Neural crest cell (in vitro differentiated cells): ENCODE measurements around the gene FNIP1. TPM values are rescaled to one million over a fixed set of nuclear protein-coding genes. Genes with fewer than 3 reads are reported as not detected.

Experiments used
- DNase-seq: peaks from one replicate; pipeline ENCODE4 v3.0.0; 2021; ENCODE audit warnings: low read depth, mixed read lengths, low spot score
- H3K27ac Mint-ChIP-seq: one replicate; pipeline ENCODE4 v1.8.0; 2021; ENCODE audit warnings: mild to moderate bottlenecking, mixed read lengths; ENCODE audit not compliant: unreplicated experiment
- H3K27me3 Mint-ChIP-seq: 2 replicates; pipeline ENCODE4 v1.8.0; 2021; ENCODE audit warnings: low read depth, mild to moderate bottlenecking, mixed read lengths
- H3K36me3 Mint-ChIP-seq: 2 replicates; pipeline ENCODE4 v1.8.0; 2021; ENCODE audit warnings: low read depth, mild to moderate bottlenecking, mixed read lengths
- H3K4me1 Mint-ChIP-seq: 2 replicates; pipeline ENCODE4 v1.8.0; 2021; ENCODE audit warnings: mixed read lengths
- H3K4me3 Mint-ChIP-seq: one replicate; pipeline ENCODE4 v1.8.0; 2021; ENCODE audit warnings: mild to moderate bottlenecking, mixed read lengths
- H3K9me3 Mint-ChIP-seq: 2 replicates; pipeline ENCODE4 v1.8.0; 2021; ENCODE audit warnings: mixed read lengths
- CTCF ChIP-seq: fragments of 200-600 bp; sonication (generic); conservative IDR thresholded peaks from 2 replicates; pipeline ENCODE4 v1.5.0; 2021; ENCODE audit warnings: antibody characterized with exemption, mild to moderate bottlenecking
- total RNA-seq: library from RNA; stranded (reverse); gene quantifications from 2 replicates; pipeline ENCODE4 v1.2.1, GENCODE V29; 2021

Gene FNIP1
- total RNA-seq, 1 donor from 2014 or later = 20.6 TPM

DNA sequence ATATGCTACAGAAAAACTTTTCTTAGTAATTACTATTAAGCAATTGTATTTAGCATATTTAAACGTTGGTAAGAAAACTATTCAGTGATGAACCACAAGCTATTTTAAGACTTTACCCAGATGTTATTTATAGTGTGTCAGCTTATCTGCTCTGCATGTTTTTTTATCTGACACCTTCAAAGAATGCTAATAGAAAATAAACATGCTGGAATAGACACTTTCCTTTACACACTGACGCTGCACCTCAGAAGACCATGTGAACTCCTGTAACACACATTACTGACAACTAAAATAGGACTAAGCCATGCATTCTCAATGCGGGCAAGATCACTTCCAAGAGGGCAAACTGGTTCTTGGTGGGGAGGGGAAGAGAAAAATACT is 38.3 kb downstream of the FNIP1 start:
- H3K4me3 Mint-ChIP-seq = no peak overlapping the region
- no peak for DNase-seq
- H3K36me3 Mint-ChIP-seq = peaks cover 11% of the 10 kb centered on the region
- no peak overlapping the region for H3K27ac Mint-ChIP-seq
- peaks cover 7% of the 10 kb centered on the region for H3K4me1 Mint-ChIP-seq
- no peak for TF ChIP-seq CTCF
- H3K27me3 Mint-ChIP-seq = no peaks in the 10 kb centered on the region
- H3K9me3 Mint-ChIP-seq = peaks cover 12% of the 10 kb centered on the region

DNA sequence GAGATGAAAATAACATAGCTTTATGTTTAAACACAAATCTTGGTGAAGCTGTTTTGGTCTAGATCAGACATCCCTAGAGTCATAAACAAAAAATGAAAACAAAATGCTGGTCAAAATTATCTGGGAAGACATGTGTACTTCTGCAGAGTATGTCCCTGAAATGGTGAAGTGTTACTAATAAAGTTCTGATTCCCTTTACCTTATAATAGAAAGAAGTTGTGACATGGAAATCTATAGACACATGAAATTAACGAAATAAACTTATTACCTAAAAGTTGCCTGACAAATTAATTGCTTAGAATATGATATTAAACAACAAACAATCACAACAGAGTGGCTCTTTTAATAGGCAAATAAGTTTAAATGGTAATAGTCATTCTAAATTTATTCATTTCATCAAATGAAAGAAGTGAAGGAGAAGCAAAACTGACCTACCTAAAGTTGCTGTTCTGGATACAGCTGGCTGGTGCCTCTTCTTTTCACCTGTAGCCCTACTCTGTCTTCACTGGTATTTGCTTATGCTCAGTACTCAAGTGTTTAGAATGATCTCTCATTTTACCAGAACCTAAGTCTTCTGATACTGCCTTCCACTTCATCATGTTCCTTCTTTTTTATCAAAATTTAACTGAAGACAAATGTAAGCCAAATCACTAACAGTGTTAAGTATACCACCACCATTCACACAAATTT is 38.8 kb downstream of the FNIP1 start:
- peaks cover 9% of the 10 kb centered on the region for H3K36me3 Mint-ChIP-seq
- no peak for DNase-seq
- H3K27ac Mint-ChIP-seq = peak overlapping the region; percentile 25
- no peak for TF ChIP-seq CTCF
- no peak overlapping the region for H3K4me3 Mint-ChIP-seq
- H3K27me3 Mint-ChIP-seq = no peaks in the 10 kb centered on the region
- peaks cover 7% of the 10 kb centered on the region for H3K4me1 Mint-ChIP-seq
- peaks cover 12% of the 10 kb centered on the region for H3K9me3 Mint-ChIP-seq

DNA sequence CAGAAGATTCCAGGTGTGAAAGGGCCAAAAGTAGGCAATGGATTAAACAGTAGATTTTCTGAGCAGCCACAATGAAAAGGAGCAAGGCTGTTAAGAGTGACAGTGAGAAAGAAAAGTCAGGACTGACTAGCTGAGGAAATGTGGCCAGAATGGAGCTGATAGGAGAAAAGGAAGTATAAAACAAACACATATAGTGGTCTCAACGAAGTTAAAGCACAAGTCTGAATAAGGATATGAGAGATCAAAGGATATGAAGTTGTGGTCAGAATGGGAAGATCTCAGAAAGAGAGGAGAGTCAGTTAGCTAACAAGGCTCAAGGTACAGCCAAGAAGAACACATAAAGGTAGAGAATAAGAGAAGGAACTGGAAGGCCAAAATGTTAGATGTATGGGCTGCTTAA is 39.9 kb downstream of the FNIP1 start:
- Mint-ChIP-seq H3K4me3 (no peak overlapping the region), H3K4me1 (peaks cover 7% of the 10 kb centered on the region), H3K27me3 (no peaks in the 10 kb centered on the region), H3K36me3 (peaks cover 2% of the 10 kb centered on the region), H3K9me3 (peaks cover 6% of the 10 kb centered on the region), H3K27ac (no peak overlapping the region)
- TF ChIP-seq CTCF = no peak
- DNase-seq = no peak

GRCh38 chr5:131754363-131754762 is 42.5 kb downstream of the FNIP1 start:
- no peaks in the 10 kb centered on the region for H3K36me3 Mint-ChIP-seq
- peaks cover 12% of the 10 kb centered on the region for H3K4me1 Mint-ChIP-seq
- H3K9me3 Mint-ChIP-seq = no peaks in the 10 kb centered on the region
- H3K27me3 Mint-ChIP-seq = no peaks in the 10 kb centered on the region
- no peak for DNase-seq
- H3K27ac Mint-ChIP-seq = no peak overlapping the region
- TF ChIP-seq CTCF = no peak
- H3K4me3 Mint-ChIP-seq = no peak overlapping the region

GRCh38 chr5:131751506-131751905 is 45.3 kb downstream of the FNIP1 start:
- no peaks in the 10 kb centered on the region for H3K27me3 Mint-ChIP-seq
- H3K4me3 Mint-ChIP-seq = no peak overlapping the region
- peaks cover 8% of the 10 kb centered on the region for H3K4me1 Mint-ChIP-seq
- no peak for DNase-seq
- no peaks in the 10 kb centered on the region for H3K36me3 Mint-ChIP-seq
- no peak for TF ChIP-seq CTCF
- no peak overlapping the region for H3K27ac Mint-ChIP-seq
- no peaks in the 10 kb centered on the region for H3K9me3 Mint-ChIP-seq
